HFFc6 (cell line): Measurements from ENCODE around the gene MRC2. TPM values are rescaled to one million over a fixed set of nuclear protein-coding genes. Genes with fewer than 3 reads are reported as not detected.

Source experiments
- DNase-seq: peaks from one replicate; pipeline ENCODE4 v3.0.0-alpha.2; 2018
- H3K27ac Mint-ChIP-seq: 2 replicates; pipeline ENCODE4 v1.8.0; 2020; ENCODE audit warnings: mild to moderate bottlenecking, mixed read lengths
- H3K27me3 Mint-ChIP-seq: 2 replicates; pipeline ENCODE4 v1.8.0; 2021; ENCODE audit warnings: mild to moderate bottlenecking, moderate library complexity, mixed read lengths; ENCODE audit not compliant: insufficient read depth
- H3K36me3 Mint-ChIP-seq: 2 replicates; pipeline ENCODE4 v1.8.0; 2021; ENCODE audit warnings: low read depth, mixed read lengths
- H3K4me1 Mint-ChIP-seq: 2 replicates; pipeline ENCODE4 v1.8.0; 2020; ENCODE audit warnings: low read depth, mixed read lengths
- H3K4me3 Mint-ChIP-seq: 2 replicates; pipeline ENCODE4 v1.8.0; 2020; ENCODE audit warnings: mild to moderate bottlenecking, moderate library complexity, mixed read lengths
- H3K9me3 Mint-ChIP-seq: 2 replicates; pipeline ENCODE4 v1.8.0; 2020; ENCODE audit warnings: mild to moderate bottlenecking, mixed read lengths
- CTCF ChIP-seq: fragments of 200-600 bp; sonication (generic); IDR thresholded peaks from 2 replicates; pipeline ENCODE4 v1.5.0; 2021; ENCODE audit warnings: antibody characterized with exemption, mild to moderate bottlenecking
- total RNA-seq, 6 experiments: library from RNA; stranded (reverse); fragmentation: NEBNext Ultra II Directional; extraction: Animal tissue kit (Norgen Biotek cat#: 25700); gene quantifications; 2 replicates in 1 of 6; 3 replicates in 5 of 6; pipeline ENCODE4 v1.2.3, GENCODE V29; 2021

The MRC2 gene
- total RNA-seq, 6 experiments from 2014 or later, result 255 to 313 (median 279) TPM

GRCh38 chr17:62627904-62628633 is 599 bp downstream of the MRC2 start:
- peak overlapping the region; percentile 99 for H3K4me3 Mint-ChIP-seq
- peaks cover 53% of the 10 kb centered on the region for H3K4me1 Mint-ChIP-seq
- H3K9me3 Mint-ChIP-seq, result no peaks in the 10 kb centered on the region
- H3K36me3 Mint-ChIP-seq, result peaks cover 36% of the 10 kb centered on the region
- DNase-seq, result peak; percentile 58
- H3K27ac Mint-ChIP-seq, result peak overlapping the region; percentile 96
- H3K27me3 Mint-ChIP-seq, result peaks cover 10% of the 10 kb centered on the region
- TF ChIP-seq CTCF, result no peak

- no peaks in the 10 kb centered on the region for H3K9me3 Mint-ChIP-seq
- DNase-seq, result no peak
- peak overlapping the region; percentile 96 for H3K27ac Mint-ChIP-seq
- peaks cover 9% of the 10 kb centered on the region for H3K27me3 Mint-ChIP-seq
- H3K4me1 Mint-ChIP-seq, result peaks cover 63% of the 10 kb centered on the region
- TF ChIP-seq CTCF, result no peak
- peaks cover 33% of the 10 kb centered on the region for H3K36me3 Mint-ChIP-seq
- H3K4me3 Mint-ChIP-seq, result peak overlapping the region; percentile 99
These were observed 1.5 kb downstream of the MRC2 start for GRCh38 chr17:62628831-62629555.

- no peak for TF ChIP-seq CTCF
- peaks cover 33% of the 10 kb centered on the region for H3K36me3 Mint-ChIP-seq
- H3K27me3 Mint-ChIP-seq, result peaks cover 9% of the 10 kb centered on the region
- H3K9me3 Mint-ChIP-seq, result no peaks in the 10 kb centered on the region
- peak overlapping the region; percentile 99 for H3K4me3 Mint-ChIP-seq
- DNase-seq, result no peak
- peaks cover 65% of the 10 kb centered on the region for H3K4me1 Mint-ChIP-seq
- H3K27ac Mint-ChIP-seq, result peak overlapping the region; percentile 96
These were observed 2.3 kb downstream of the MRC2 start for GRCh38 chr17:62629556-62630364.

- peak overlapping the region; percentile 99 for H3K4me3 Mint-ChIP-seq
- DNase-seq, result no peak
- H3K9me3 Mint-ChIP-seq, result no peaks in the 10 kb centered on the region
- TF ChIP-seq CTCF, result no peak
- peaks cover 39% of the 10 kb centered on the region for H3K36me3 Mint-ChIP-seq
- peaks cover 9% of the 10 kb centered on the region for H3K27me3 Mint-ChIP-seq
- H3K27ac Mint-ChIP-seq, result peak overlapping the region; percentile 96
- H3K4me1 Mint-ChIP-seq, result peaks cover 69% of the 10 kb centered on the region
These were observed 3.1 kb downstream of the MRC2 start for GRCh38 chr17:62630365-62631085.
